HG02970 (cell line): Measurements from ENCODE around the gene ACADVL.
"Not testable (repeated sequence)": the region's sequence is repeated elsewhere in the genome, so short reads cannot be mapped to it uniquely, and the experiment has no call there.

Experiments used
- ATAC-seq: cut with Tn5 transposase; IDR thresholded peaks from one replicate; pipeline ENCODE4 v1.9.1; 2021; ENCODE audit warnings: mild to moderate bottlenecking, moderate library complexity, moderate number of reproducible peaks; ENCODE audit not compliant: unreplicated experiment, low FRiP score

The ACADVL gene

DNA sequence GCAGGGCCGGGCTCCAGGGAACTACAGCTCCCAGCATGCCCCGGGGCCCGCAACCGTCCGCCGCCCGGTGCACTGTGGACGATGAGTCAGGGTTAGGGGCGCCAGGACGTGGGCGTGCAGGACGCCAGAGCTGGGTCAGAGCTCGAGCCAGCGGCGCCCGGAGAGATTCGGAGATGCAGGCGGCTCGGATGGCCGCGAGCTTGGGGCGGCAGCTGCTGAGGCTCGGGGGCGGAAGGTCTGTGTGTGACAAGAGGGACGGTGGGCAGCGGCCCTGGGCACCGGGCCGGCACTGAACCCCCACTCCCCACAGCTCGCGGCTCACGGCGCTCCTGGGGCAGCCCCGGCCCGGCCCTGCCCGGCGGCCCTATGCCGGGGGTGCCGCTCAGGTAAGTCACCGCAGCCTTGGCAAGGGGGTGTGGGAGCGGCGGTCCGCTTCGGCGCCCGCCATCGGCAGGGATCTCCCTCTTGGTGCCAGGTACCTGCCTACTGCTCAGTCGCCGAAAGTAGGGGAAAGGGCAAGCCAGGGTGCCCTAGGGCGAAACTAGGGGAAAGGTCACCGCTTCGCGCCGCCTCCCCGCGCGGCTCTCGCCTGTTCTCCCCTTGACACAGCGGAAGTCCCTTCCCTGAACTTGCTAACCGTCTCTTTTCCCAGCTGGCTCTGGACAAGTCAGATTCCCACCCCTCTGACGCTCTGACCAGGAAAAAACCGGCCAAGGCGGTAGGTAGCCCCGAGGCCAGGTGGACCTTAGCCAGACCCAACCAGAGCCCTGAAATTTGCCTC, at the start of gene ACADVL, which contains the start of gene DLG4:
ACADVL (plus strand) TSS at position 127 of the 781 bp plus-strand sequence; CDS start at position 174, 47 bp downstream.
DLG4 (minus strand) TSS at position 25 of the 781 bp plus-strand sequence.
- ATAC-seq, result peak; percentile 52

DNA sequence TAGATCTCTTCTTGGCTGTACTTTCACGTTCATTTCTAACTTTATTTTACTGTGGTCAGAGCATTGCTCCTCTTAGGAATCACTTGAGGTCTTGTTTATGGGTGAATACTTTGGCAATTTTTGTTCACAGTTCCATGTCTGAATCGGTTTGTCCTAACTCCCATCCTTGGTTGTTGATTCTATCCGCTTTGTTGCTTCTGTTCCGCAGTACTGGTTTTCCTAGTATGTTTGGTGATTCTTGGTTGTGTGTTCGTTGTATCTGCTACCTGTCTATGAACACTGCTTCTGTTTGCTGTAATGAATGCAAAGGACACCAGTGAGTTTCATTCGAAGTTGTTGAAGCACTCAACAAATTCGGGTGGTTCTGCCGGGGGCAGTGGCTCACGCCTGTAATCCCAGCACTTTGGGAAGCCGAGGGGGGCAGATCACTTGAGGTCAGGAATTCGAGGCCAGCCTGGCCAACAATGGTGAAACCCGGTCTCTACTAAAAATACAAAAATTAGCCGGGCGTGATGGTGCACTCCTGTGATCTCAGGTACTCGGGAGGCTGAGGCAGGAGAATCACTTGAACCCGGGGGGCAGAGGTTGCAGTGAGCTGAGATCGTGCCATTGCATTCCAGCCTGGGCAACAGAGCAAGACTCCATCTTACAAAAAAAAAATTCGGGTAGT, 47.1 kb upstream of the ACADVL start:
- not testable (repeated sequence) for ATAC-seq

DNA sequence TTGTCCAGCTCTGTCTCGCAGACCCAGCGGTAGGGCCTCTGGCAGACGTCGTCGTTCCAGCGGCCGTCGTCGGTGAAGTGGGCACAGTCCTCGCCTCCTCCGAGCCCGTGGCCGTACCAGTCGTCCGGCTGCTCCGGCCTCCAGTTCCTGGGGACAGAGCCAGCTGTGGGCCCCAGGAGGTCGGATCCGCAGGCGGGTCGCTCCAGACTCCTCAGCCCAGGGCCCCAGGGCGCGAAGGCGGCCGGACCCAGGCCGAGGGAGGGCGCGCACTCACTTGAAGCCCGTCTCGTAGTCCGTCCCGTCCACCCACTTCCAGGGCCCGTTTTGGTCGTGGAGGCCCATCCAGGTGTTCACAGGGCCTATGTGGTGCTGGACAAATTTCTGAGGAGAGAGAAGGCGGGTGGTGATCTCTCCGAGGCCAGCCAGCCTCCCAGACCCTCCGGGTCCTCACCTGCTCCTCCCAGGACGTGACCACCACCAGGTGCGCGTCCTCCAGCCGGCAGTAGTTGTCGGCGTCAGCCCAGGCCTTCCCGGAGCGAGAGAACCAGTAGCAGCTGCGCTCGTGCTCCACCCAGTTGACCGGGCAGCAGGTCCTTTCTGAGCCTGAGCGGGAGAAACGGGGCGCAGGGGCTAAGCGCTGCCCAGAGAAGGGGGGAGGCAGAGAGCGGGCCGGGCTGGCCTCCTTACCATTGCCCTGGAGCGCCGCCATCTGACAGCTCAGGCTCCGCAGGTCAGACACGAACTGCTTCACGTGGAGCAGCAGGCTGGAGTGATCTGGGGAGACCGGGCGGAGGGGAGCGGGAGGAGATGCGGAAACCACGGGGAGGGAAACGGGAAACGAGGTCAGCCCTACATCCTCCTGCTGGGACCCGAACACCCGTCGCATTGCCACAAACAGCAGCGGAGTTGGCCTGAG, 45.8 kb upstream of the ACADVL start:
- ATAC-seq, result no peak

DNA sequence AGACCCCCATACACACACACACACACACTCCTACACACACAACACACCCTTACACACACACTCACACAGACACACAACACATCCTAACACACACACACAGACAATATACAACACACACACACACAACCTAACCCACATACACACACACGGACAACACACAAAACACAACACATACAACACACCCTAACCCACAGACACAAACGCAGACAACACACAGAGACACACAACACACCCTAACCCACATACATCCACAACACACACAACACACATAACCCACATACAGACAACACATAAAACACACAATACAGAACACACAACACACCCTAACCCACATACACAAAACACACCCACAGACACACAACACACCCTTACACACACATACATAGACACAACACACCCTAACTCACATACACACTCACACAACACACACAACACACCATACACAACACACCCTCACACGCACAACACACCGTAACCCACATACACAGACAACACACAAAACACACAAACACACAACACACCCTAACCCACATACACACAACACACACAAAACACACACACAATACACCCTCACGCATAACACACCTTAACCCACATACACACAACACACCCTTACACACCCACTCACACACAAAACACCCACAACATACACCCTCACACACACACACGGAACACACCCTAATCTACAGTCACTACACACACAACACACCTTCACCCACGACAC, 45.0 kb upstream of the ACADVL start:
- ATAC-seq, result no peak

DNA sequence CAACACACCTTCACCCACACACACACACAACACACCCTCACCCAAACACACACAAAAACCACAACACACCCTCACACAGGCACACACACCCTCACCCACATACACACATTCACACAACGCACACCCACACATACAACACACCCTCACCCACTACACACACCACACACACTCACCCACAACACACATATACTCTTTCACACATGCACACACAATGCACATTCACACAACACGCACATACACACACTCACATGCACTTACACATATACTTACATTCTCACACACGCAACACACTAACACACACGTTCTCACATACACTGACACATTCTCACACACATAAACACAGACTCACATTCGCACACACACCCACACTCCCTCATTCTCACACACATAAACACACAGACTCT, 44.4 kb upstream of the ACADVL start:
- ATAC-seq, result no peak

DNA sequence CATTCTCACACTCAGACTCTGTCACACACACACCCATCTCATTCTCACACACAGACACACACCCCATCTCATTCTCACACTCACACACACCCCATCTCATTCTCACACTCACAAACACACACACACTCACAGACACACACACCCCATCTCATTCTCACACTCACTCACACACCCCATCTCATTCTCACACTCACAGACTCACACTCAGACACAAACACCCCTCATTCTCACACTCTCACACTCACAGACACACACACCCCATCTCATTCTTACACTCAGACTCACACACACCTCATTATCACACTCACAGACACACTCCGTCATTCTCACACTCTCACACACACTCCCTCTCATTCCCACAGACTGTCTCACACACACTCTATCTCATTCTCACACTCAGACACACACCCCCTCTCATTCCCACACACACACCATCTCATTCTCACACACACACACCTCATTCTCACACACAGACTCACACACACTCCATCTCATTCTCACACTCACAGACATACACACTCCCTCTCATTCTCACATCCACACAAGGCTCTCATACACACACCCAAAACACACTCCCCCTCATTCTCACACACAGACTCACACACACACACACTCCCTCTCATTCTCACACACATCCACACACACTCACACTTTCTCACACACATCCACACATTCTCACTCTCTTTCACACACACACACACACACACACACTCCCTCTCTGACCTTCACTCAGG, 43.5 kb upstream of the ACADVL start:
- ATAC-seq, result no peak

DNA sequence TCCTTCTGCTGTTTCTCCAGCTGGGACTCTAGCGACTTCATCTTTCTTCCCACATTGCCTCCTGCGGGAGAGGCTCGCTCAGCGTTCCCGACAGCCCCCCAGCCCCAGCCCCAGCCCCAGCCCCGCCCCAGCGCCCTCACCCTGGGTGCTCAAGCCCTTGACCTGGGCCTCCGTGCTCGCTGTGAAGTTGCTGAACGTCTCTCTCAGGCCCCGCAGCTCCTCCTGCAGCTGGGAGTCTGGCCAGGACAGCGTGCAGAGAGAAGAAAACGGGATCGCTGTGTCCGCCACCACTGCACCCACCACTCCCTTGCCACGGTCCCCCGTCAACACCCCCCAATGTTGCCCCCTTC, 42.9 kb upstream of the ACADVL start:
- ATAC-seq, result no peak

DNA sequence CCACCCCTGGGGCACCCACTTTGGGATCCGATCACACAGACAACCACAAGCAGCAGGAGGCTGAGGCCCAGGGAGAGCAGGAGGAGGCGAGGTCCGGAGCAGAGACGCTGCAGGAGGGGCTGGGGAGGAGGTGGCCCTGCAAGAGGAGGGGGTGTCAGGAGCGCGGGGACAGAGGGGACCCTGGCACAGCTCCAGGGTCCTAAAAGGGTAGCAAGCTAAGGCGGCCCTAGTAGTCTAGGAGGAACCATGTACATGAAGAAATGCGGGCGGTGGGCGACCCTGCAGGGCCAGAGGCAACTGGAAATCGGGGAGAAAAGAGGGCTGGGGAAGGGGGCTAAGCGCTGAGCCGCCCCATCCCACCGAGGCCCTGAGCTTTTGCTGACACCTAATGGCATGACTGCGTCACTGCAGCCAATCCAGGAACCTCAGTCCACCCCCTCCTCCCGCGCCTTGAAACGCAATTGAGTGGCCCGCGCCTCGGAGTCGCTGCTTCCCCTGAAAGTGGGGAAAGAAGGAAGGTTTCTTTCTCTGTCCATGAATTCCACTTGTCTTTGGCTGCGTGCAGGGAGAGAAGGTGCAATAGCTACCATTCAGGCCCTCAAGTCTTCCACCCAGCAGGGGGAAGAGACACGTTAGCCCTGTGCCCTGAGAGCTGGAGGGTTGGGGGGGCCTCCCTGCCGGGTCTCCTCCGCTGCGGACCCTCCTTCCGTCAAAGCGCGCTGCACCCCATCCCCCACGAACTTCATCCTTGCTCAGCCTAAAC, 42.4 kb upstream of the ACADVL start:
- no peak for ATAC-seq

DNA sequence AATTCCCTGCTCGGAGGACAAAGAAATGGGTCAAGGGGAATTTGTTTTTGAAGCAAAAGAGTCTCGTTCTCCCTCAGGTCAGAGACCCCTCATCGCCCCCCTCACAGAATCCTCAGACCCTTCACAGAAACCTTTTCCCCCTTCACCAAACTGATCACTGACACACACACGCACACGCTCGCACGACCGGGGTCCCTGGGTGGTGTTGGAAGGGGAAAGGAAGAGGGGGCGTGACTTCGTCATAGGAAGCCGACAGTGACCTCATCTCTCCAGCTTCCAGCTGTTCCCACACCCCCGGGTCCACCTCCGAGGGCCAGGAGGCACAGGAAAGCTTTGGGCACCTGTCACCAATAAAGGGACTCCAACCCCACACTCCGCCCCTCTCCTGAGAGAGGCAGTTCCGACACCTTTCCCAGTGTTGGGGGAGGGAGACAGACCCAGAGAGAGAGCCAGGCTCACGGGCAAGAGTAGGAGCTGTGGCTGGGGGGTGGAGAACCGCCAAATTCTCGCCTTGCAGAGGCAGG, 41.7 kb upstream of the ACADVL start:
- no peak for ATAC-seq

DNA sequence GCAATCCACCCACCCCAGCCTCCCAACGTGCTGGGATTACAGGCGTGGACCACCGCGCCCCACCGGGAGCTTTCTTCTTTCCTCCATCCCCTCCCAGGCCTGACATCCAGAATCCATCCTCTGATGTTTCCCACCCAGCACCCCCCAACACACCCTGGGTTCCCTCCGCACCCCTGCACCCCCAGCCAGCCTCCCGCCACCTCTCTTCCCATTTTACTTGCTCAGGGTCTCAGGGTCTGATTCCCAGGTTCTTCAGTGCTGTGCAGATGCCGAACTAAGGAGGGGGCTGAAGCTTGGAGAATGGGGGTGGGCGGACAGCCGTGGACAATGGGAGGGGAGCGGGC, 40.8 kb upstream of the ACADVL start:
- ATAC-seq, result no peak

DNA sequence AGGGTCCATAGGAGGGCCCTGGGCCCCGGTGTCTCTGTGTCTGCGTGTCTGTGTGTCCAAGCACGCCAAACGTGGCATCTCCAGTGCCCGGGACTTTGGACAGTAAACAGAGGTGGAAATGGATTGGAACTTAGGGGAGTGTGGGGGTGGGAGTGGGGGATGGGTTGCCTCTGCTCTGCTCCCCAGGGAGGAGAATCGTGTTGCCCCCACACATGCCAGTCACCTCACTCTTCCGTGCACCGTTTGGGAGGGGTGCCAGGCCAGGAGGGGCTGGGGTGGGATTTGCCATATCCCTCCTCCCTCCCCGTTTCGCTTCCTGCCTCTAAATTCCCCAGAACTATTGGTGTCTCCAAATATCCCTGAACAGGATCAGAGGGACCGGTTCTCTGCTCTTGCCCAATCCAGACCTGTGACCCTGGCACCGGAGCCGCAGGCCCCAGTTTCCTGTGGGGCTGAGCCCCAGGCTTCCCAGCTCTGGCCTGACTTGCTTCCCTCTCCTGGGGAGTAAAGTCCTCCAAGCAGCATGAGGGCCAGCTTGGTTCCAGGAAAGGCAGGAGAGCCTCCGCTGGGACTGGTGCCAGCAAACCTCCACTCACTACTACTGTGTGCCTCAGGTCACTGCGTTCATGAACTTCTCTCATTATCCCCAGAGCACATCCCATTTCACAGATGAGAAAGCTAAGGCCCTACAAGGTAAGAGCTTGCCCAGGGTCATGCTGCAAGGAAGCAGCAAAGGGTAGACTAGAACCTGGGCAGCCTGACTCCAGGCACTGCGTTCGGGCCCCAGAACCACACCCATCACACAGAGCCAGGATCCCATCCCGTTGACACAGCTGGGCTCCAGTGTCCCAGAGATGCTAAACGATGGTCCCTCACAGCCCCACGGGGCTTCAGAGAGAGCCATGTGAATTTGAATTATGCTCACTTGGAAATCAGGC, 40.2 kb upstream of the ACADVL start, which contains the start of gene ASGR1:
ASGR1 (minus strand) TSS at position 54 of the 938 bp plus-strand sequence. CDS start 807 bp downstream, outside the sequence.
- ATAC-seq, result no peak

DNA sequence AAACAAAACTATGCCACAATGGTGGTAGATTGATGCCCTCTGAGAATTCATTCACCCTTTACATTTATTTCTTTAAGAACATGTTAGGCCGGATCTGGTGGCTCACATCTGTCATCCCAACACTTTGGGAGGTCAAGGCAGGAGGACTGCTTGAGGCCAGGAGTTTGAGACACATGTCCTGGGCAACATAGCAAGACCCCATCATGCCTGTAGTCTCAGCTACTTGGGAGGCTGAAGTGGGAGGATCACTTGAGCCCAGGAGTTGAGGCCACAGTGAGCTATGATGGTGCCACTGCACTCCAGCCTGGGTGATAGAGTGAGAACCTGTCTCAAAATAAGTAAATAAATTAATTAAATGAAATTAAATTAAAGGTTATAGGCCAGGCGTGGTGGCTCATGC, 37.6 kb upstream of the ACADVL start:
- ATAC-seq, result not testable (repeated sequence)

DNA sequence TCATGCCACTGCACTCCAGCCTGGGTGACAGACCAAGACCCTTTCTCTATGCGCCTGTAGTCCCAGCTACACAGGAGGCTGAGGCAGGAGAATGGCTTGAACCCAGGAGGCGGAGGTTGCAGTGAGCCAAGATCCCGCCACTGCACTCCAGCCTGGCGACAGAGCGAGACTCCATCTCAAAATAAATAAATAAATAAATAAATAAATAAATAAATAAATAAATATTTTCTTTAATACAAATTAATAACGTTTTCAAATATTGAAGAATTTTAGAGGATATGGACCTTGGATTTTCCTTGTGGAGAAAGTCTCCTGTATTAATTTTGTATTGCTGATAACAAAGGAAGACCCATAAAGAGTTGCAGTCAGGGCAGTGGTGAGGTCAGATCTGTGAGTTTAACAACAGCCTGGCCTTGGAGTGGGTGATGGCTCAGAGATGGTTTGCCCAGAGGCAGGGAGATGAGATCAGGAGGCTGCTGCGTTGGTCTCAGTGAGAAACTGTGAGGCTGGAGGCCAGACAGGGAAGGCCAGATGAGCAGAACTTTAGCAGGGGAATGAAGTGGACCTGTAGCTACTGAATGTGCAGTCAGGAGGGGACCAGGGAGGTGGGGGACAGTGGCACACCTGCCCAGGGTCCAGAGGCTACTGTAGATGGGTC, 36.2 kb upstream of the ACADVL start:
- ATAC-seq, result no peak

DNA sequence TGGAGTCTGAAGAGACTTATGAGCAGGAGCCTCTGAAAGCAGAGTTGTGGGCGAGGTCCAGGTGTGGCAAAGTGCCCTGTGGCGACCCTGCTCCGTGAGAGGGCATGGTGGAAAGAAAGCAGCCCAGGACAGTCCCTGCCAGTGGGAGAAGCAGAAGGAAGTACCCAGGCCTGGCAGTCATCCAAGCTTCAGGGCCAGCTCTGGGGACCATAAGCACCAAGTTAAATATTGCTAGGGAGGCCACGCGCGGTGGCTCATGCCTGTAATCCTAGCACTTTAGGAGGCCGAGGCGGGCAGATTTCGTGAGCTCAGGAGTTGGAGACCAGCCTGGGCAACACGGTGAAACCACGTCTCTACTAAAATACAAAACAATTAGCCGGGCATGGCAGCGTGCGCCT, 35.6 kb upstream of the ACADVL start:
- no peak for ATAC-seq

DNA sequence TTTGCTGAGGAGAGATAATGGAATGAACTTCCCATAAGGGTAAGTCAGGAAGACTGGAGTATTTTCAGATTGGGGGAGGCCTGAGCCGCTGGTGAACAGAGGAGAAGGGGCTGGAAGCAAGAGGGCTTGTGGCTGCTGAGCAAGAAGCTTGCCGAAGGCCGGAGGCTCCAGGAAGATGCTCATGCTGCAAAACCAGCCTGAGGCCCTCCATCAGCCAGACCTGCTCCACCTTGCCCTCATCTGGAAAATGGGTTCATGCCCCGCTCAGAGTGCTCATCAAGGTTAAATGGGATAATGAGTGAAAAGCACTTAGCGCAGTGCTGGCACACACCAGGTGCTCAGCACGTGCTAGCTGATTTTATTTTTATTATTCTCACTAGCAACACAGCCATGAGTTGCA, 35.1 kb upstream of the ACADVL start:
- no peak for ATAC-seq

DNA sequence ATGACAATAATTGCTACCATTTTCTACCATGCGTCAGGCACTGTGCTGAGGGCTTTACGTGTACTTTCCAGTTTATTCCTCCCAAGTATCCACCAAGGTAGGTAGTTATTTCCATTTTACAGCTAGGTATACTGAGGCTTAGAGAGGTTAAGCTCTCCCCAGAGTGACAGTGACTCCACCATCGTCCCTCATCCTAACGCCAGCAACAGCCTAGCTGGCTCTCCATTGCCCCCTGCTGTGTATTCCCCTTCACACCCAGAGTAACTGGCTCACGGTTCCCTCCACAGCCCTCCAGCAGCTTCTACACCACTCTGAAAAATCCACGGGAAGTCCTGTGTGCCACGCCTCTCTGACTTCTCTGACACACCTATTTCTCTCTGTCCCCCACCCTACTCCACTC, 33.5 kb upstream of the ACADVL start:
- ATAC-seq, result no peak

DNA sequence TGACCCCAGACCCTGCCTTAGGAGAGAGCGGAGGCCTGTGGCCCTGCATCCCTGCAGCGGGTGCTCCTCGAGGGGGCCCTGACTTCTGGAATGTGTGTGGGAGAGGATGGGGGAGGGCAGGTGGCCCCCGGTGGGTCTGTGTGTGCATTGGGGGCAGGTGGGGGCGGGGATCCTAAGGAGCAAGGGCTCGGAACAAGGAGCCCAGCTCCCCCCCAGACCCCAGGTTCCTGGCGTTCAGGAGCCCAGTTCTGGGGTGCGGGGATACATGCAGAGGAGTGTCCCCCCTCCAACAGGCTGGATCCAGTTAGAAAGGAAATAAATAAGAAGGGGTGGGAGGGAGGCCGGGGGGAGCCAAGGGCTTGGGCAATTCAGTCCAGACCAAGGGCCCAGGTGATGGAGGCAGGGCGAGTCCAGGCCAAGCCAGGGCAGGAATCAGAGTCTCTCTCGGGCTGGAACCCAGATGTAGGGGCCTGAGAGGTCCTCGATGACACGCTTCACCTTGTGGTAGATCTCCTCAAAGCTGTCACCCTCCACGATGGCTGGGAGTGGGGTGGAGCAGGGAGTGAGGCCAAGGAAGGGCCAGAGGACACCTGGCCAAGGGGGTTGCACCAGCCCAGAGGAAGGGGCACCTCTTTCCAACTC, 29.3 kb upstream of the ACADVL start:
- ATAC-seq, result no peak
